ENCODE measurements around the gene ALK.

ALK gene

DNA sequence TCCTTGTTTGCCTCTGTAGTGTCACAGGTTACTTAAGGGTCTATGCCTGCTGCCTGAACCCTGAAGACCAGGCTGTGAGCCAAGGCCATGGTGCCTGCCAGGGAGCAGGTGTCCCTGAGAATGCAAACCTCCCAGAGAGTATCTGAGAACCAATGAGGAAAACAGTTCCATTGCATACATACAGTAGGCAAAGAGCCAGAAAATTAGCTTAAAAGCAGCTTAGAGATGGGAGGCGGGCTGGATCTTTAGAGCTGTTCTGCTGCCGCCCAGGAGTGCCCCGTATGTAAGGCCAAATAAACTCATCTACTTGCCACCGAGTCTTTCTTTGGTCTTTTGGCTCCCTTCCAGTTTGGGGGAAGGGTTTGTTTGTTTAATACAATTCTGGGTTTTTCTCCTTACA, 478.2 kb downstream of the ALK start:
- DNase-seq: no peak

- no peak for DNase-seq
These were observed 480.3 kb downstream of the ALK start for GRCh38 chr2:29440921-29441623.

DNA sequence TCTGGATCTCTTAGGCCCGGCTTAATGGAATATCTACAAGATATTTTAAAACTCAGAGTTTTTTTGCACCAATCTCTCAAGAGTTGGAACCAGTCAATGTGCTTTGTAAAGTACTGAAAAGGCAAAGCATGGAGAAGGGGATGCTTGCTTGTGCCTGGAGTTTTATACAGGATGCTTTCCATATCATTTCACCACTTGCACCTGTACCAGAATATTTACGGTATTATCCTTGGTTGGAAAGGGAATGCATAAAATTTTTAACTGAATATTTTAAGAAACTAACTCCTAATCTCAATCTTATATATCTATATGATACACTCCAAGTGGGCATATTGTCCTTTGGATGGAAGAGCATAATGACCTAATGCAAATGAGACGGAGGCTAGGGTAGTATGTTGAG, 487.5 kb downstream of the ALK start:
- DNase-seq: no peak

GRCh38 chr2:29433128-29433527, 488.3 kb downstream of the ALK start:
- no peak for DNase-seq

DNA sequence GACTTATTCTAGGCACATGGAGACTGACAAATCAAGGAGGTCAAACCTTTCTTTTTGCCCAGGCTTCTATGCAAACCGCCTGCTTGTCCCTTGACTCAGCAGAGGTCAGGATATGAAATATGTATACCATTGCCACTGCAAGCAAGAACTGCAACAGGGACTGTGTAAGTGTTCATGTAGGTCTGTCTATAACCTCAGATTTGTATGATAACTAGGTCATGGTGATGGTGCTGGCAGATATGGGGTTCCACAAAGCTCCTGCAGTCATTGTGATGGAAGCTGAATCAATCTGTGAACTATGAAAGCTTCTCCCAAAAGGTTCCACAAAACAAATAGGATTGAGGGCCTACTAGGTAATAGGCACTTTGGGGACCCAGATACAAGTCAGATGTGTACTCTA, 489.9 kb downstream of the ALK start:
- no peak for DNase-seq

DNA sequence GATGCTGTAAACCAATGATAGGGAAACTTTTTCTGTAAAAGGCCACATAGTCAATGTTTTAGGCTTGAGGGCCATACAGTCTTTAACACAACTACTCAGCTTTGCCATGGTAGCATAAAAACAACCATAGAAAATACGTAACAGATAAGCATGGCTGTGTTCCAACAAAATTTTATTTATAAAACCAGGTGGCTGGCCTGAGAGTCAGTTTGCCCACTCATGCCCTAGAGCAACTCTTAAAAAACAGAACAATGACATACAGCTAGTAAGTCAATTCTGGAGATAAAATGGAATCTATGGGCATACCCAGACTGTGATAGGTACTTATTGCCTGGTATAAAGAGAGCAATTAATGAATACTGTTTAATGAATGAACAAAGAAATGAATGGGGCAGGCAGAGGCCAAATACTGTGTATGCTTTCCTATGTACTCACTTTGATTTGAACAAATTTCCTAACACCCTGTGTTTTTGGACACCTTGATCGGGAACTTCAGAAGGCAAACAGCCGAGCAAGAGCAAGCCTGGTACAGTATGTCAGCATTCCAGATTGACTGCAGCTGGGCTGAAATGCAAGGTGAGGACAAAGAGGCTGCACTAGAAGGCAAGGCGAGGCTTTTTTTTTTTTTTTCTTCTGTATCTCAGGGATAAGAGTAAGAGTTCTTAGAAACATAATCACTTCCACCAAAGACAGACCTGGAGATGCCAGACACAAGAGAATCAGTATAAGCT, 490.8 kb downstream of the ALK start:
- no peak for DNase-seq

DNA sequence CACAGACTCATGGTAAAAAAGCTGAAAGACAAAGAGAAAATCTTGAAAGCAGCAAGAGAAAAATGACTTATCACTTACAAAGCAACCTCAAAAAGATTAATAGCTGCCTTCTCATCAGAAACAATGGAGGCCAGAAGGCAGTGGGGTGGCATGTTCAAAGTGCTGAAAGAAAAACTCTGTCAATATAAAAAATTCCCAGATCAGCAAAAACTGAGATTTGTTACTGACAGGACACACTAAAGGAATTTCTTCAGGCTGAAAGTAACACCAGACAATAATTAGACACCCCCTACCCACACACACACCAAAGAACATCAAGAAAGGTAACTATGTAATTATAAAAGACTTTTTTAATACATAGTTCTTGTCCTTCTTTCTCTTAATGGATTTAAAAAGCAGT, 495.0 kb downstream of the ALK start:
- DNase-seq: no peak

- no peak for DNase-seq
These were observed 495.5 kb downstream of the ALK start for GRCh38 chr2:29425866-29426265.

- no peak for DNase-seq
These were observed 498.2 kb downstream of the ALK start for GRCh38 chr2:29423061-29423666.

DNA sequence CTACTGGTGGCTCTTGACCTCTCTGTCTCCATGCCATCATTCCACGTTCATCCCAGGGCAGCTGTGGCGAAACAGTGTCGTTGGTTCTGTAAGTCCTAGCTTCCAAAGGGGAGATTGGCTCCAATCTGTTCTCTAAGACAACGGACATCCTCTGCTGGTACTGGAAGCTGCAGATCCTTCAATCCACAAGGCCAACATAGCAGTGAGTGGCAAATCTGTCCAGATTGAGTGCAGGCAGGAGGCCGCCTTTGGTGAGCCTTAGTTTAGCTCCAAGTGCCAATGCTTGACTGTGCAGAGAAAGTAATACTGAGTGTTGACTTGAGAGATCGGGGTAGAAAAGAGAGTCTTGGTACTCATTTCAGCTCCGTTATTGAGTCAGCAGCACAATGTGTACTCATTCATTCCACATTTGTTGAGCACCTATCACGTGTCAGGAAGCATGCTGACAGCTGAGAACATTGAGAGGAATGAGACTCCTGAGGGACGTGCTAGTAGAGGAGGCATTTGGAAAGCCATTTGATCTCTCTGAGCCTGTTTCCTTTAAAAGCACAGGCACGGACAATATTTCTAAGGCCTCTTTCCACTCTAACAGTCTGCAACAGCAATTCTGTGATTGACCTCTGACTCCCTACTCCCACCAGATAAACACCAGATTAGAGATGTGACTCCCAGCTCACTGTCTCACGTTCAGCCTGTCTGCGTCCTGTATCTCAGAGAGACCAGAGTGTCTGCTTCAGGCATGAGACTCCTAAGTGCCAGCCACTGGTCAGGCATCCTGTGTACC, 500.2 kb downstream of the ALK start:
- no peak for DNase-seq

DNA sequence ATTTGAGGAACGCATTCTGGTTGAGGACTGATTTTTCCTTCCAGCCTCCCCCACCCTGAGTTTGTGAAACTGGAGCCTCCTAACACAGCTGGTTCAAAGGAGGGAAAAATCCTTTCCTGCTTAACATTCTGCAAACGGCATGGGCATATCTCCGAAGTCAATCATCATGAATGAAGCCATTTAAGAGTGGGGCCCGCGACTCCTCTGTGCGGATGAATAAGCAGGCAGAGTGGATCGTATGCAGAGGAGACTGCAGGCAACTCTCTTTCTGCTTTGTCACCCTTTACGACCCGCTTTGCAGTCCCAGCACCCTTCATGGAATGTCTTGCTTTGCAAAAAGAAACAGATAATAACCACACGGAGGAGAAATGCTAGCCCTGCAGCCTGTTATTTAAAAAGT, 500.9 kb downstream of the ALK start:
- DNase-seq: no peak

DNA sequence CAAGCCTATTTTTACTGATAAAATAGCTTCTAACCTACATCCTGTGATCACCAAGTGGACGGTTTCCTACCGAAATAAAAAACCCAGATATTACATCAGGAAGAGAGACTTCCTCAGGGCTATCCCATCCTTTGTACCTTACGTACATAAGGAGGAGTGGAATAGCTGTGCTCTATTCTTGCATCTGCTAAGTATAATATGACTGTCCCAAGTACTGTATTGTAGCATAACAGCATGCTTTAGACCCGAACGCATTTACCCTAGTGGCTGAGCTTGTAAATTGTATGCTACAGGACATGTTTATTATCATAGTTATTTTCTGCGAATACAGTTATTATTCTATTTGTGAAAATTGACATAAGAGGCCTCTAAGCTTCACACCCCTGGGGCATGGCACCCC, 503.8 kb downstream of the ALK start:
- no peak for DNase-seq

DNA sequence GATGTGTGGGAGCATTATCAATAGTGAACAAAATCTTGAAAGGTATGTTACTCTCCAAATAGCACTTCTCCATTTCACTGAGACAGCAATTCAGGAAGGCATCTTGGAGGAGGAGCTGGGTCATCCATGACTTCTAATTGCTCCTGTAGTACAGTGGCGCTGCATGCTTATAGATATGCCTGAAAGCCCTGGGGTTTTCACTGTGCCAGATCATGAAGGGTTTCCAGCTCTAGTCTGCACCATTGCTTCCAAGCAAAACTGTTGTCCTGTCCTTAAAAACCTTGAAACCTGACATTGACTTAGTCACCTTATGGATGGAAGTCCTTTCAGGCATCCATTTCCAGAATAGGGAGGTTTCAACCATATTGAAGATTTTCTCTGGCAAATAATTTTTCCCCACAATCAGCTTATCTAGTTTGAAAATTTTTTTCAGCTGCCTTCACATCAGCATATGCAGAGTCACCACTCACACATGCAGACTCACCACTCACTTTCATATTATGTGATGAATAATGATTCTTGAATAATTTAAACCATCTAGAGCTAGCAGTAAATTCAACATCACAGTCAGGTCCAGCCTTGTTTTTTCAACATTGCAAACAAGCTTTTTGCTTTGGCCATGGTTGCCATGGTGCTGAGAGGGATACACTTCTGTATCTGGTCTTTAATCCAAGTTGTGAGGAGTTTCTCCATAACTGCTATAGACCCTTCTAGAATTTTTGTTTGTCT, 509.0 kb downstream of the ALK start:
- DNase-seq: no peak

- no peak for DNase-seq
These were observed 515.7 kb downstream of the ALK start for GRCh38 chr2:29405707-29406106.

GRCh38 chr2:29405266-29405665, 516.1 kb downstream of the ALK start:
- DNase-seq: no peak

DNA sequence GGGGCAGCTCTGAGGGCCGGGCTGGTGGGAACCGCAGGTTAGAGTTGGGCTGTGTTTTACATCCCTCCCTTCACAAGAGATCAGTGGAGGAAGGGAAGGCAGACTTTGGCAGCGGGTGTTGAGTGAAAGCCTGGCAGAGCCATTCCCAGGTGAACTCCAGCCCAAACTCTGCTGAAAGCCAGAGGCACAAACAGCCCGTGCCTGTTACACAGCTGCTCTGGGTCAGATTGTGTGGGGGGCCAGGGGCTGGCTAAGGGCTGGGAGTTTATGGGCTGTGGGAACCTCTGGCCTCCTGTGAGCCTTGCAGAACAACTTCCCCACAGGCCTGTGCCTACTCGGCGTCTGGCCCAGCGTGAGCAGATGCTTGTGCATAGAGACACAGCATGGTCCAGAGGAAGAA, 519.4 kb downstream of the ALK start:
- DNase-seq: no peak

DNA sequence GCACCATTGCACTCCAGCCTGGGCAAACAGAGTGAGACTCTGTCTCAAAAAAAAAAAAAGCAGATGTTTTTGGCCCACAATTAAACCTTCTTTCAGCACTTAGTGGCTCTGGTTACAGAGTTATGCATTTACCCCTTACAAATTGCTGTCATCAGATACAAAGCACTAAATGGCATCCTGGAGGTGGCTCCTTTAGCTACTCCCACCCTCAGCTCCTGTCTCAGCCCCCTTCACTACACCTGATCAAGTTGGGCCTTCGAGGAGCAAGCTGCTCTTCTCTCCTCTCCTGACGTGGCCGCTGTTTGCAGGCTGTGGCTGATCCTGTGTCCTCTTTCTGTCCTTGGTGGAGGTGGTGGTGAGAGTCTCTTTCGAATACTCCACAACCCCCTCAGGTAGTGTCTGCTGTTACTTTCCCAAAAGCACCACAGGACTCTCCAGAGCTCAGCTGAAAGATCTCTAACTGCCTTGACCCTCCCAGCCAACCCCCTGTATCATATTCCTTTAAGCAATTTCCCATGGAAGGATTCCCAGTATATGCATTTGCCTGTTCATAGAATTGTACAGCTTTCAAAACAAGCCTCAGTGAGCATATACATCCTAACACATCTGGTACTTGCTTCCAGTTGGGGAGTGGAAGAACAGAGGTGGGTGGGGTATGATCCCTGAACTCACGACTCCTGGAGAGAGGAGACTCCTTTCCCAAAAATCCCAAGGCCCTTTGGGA, 520.3 kb downstream of the ALK start:
- DNase-seq: no peak

DNA sequence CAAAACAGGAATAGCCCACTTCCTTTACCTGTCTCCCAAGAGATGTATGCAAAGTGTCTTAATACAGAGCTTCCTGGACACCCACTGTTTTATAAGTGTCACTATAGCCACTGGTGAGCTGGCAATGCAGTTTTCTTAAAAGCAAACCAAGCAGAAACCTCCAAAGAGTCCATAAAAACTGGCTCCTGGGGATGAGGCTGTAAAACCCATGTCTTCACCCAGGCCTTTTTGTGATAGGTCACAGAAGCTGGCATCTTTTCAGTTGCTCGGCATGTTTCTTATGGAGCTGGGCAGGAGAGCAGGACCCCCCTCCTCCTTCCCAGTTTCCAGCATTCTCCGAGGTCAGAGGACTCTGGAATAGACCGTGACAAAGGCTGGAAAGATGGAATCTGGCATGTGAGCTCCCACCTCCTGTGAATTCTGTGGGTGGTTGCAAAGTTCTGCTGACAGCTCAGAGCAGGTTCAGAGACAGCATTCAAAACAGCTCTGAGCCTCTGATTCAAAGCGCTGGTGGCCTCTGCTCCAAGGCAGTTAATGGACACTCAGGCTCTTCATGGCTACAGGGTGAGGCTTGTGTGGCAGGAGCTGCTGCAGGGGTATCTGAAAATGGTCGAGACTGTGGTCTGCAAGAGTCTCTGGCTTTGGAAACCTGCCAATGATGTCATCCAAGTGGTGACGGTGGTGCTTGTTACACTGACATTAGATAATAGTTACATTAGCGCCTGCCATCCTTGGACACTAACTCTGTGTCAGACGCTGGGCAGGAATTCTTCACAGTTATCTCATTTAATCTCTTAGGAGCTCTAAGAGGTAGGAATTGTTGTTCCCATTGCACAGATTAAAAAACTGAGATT, 522.8 kb downstream of the ALK start:
- DNase-seq: no peak

- no peak for DNase-seq
These were observed 523.7 kb downstream of the ALK start for GRCh38 chr2:29397713-29398112.

DNA sequence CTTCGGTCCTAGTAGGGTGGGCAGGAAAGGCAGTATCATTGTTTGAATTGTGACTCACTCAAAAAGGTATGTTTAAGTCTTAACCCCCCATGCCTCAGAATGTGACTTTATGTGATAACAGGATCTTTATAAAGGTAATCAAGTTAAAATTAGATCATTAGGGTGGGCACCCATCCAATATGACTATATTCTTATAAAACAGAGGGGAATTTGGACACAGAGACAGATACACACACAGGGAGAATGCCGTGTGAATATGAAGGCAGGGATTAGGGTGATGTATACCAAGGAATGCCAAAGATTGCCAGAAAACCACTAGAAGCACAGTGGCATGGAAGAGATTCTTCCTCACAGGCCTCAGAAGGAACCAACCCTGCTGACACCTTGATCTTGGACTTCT, 524.3 kb downstream of the ALK start:
- no peak for DNase-seq

GRCh38 chr2:29394981-29395350, 526.4 kb downstream of the ALK start:
- no peak for DNase-seq
